NCI-H1105 (cell line): ENCODE measurements around the gene NEU2.

ENCODE experiments used
- DNase-seq: peaks from one replicate; lab custom pipeline; 2025; lab: John Stamatoyannopoulos, UW

Gene NEU2

GRCh38 chr2:233032551-233033320 lies at the start of gene NEU2:
Gene NEU2, plus strand, starts transcription at chr2:233032672. Its CDS starts 0 bp downstream, at chr2:233032672.
- no peak for DNase-seq

DNA sequence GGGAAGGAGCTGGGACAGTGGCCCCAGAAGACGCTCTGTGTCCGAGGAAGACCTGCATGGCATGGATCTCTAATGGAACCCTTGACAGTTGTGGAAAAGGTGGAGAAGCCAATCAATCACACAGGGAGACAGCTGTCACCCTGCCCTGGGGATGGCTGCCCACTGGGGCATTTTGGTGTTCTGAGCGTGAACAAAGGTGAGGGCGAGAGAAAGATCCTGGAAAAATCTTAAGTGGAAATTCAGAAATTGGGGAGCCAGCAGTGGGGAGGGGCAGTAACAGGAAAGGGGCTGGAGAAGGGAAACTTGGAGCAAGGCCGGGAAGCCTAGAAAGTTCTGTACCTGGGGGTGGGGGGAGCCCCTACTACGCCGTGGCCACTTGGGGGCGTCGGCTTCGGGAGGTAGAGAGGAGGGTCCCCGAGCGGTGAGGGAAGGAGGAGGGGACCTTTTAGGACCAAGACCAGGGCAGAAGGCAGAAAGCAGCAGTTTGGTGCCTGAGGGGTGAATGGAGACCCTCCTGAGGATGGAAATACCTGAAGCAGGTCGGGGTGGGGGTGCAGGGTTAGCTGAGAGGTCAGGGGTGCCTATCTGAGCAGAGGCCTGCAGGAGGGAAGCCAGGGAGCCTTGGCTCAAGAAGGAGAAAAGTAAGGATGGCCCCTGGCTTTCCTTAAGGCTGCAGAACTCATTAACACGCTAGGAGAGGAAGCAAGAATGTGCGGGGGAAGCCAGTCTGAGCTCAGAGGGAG lies 49.4 kb upstream of the NEU2 start:
- DNase-seq: no peak

GRCh38 chr2:232983669-232984140 lies 48.8 kb upstream of the NEU2 start:
- DNase-seq: no peak

DNA sequence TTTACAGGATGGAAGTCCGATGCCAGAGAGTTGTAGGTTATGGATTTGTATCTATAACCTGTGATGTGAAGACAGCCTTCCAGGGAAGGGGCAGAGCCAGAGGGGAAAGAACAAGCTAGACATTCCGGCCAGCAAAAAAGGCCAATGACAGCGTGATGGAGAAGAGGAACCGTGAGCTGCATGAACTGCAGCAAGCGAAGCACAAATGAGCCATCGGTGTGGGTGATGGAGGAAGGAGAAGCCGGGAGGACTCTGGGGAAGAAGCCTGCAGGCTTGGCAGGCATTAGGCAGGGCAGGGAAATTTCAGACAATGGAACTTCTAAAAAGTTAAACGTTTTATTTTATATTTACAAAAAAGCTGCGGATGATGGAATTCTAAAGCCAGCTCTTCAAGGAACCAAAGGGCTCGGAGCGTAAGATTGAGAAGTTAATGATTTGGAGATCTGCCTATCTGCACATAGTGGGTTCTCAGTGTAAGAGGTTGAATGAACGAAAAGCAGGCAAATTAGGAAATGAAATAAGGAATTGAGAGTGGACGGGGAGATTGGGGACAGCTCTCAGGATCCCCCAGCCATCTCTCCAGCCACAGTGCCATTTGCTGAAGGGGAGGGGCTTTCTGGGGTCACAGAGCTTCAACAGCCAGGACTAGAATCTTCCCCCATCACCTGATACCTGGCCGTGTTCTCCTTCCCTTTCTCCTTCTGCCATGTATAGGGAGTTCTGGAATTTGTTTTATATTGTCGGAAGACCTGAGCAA lies 47.8 kb upstream of the NEU2 start:
- DNase-seq: no peak

DNA sequence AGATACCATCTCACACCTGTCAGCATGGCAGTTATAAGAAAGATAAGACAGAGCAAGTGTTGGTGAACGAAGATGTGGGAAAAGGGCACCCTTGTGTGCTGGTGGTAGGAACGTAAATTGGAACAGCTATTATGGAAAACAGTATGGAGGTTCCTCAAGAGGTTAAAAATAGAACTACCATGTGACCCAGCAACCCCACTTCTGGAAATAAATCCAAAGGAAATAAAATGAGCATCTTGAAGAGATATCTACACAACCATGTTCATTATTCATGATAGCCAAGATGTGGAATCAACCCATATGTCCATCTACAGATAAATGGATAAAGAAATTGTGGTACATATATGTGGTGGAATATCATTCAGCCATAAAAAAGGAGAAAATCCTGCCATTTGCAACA lies 46.3 kb upstream of the NEU2 start:
- no peak for DNase-seq

DNA sequence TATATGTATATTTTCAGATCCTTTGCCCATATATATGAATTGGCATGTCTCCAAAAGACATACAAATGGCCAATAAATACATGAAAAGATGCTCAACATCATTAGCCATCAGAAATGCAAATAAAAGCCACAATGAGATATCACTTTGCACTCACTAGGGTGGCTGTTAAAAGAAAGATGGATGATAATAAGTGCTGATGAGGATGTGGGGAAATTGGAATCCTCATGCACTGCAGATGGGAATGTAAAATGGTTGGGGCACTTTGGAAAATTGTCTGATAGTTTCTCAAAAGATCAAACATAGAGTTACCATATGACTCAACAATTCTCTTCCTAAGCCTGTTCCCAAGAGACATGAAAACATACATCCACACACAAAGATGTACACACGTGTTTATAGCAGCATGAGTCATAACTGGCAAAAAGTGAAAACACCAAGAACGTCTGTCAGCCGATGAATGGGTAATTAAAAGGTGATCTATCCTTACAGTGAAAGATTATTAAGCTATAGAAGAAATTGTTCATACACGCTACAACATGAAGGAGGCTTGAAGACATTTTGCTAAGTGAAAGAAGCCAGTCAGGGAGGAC lies 39.1 kb upstream of the NEU2 start:
- no peak for DNase-seq

GRCh38 chr2:232994446-232994845 lies 38.0 kb upstream of the NEU2 start:
- no peak for DNase-seq

GRCh38 chr2:232997749-232998665 lies 34.5 kb upstream of the NEU2 start:
- DNase-seq: no peak

- DNase-seq: no peak
These were observed 33.8 kb upstream of the NEU2 start for GRCh38 chr2:232998666-232998985.

DNA sequence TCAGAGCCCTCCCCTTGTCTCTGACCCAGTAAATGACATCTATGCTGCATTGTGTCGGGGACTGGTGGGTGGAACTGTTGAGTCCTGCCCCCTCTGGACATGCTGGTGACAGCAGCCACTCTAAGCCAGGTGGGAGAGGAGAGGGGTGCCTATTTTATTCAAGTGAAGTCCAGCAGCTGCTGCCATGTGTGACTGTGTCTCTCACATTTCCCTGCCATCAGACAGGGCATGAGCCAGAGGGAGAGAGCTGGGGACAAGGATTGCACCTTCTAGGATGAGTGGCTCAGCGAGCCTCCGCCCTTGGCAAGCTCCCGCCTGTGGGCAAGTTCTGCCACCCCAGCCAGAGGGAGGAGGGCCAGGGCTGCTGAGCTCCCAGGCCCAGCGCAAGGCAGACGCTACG lies 33.1 kb upstream of the NEU2 start:
- no peak for DNase-seq

DNA sequence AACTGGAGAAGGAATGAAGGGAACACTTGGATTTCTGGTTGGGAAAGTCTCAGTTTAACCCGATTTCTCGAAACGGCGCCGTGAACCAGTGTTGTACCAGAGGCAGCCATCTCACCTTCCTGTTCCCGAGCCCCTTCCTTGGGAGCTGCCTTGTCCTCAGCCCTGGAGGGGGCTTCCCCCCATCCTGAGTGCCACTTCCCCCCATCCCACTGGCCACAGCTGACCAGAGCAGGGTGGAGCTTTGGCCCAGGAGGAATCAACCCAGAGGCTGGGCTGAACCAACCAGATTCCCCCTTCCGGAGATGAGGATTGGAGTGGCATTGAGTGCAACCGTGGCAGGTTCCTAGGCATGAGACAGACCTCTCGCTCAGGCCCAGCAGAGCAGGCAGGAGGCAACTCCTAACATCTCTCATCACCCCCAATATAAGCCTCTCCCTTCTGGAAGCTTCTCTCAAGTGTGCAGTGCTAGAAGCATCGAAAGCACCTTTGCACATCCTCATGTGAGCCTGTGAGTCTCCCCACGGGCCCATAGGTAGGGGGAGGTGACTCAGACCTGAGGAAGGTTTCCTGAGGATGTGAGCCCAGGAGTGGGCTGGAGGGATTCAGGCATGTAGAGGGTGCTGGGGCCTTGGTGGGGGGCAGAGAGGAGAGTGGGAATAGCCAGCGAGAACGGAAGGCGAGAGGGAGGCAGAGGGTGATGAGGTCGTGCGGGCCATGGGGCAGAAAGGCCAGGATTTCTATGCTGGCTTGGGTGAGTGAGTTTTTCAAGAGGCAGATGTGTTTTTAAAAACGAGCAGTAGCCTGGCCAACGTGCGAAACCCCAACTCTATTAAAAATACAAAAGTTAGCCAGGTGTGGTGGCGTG lies 31.4 kb upstream of the NEU2 start:
- no peak for DNase-seq

DNA sequence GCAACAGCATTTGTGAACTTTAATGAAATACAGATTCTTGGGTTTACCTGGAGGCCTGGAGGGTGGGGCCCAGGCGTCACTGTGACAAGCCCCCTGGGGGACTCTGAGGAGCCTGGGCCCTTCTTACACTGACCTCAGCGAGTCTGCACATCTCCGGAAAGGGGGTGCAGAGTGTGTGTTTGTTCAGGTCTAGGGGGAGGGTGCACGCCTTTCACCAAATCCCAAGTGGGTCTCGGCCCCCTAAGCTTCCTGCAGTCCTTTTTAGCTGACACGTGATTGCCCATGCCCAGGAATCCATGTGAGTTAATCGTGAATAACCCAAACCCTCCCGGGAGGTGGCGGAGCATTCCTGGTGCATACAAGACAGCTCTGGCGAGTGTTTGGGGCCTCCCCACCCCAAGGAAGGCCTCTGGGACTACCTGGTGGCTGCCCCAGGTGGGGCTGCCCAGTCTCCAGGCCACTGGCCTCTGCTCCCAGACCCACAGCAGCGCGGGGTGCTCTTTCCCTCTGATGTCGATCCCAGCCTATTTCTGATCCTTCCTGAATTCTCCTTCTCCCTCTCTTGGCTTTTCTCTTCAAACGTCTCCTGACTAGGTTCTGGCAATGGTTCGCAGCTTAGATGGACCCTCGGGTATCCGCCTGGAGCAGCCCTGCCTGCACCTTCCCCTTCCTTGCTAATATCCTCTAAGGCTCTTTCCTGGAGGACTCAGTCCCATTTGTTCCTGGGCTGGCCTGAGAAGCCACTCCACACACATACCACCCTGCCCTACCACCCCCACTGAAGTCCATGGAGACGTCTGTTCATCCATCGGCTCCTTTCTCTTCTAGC lies 29.4 kb upstream of the NEU2 start:
- DNase-seq: no peak

GRCh38 chr2:233003658-233004555 lies 28.6 kb upstream of the NEU2 start:
- no peak for DNase-seq

- DNase-seq: no peak
These were observed 27.4 kb upstream of the NEU2 start for GRCh38 chr2:233005096-233005495.

GRCh38 chr2:233006648-233007047 lies 25.8 kb upstream of the NEU2 start:
- DNase-seq: no peak

DNA sequence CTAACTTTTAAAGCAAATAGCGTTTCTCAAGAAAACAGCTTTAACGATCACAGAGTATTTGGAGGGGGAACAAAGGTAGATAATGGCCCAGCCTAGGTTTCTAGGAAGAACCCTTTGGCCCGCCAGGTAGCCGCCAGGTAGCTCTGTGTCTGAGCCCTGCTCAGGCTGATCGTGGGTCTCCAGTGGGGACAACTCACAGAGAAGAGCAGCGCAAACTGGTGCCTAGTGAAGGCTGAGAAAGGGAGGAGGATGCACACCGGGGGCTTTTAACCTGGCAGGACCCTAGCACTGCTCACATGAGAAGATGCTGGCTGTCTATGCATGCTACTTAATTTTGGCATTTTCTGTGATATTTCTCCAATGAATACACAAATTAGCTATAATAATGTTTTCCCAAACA lies 25.2 kb upstream of the NEU2 start:
- no peak for DNase-seq

- no peak for DNase-seq
These were observed 24.7 kb upstream of the NEU2 start for GRCh38 chr2:233007739-233008138.

DNA sequence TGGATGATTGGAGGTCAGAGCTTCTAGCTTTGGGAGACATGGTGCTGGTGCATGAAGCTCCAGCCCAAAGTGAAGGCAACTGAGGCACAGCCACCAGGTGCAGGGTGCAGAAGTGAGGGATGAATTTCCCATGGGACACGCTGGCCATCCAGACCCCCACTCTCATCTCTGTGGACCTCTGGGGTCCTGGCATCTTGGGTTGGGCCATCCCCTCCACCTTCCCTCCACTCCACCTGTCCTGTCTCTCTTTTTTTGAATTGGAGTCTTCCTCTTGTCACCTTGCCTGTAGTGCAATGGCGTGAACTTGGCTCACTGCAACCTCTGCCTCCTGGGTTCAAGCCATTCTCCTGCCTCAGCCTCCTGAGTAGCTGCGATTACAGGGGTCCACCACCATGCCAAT lies 22.8 kb upstream of the NEU2 start:
- no peak for DNase-seq
